GM18909 (cell line): ENCODE measurements around the gene UBE2V1.
A peak's percentile ranks its signal among the peaks of the same experiment; 100 is the strongest.
"Not testable (repeated sequence)": the region's sequence is repeated elsewhere in the genome, so short reads cannot be mapped to it uniquely, and the experiment has no call there.

Experiments used
- ATAC-seq: cut with Tn5 transposase; IDR thresholded peaks from one replicate; pipeline ENCODE4 v1.9.1; 2021; ENCODE audit warnings: mild to moderate bottlenecking; ENCODE audit not compliant: unreplicated experiment, poor library complexity

The UBE2V1 gene

GRCh38 chr20:50071039-50071888, 41.7 kb downstream of the UBE2V1 start:
- ATAC-seq: peak; percentile 85

GRCh38 chr20:50070361-50070760, 42.6 kb downstream of the UBE2V1 start:
- no peak for ATAC-seq

GRCh38 chr20:50068041-50068651, 44.8 kb downstream of the UBE2V1 start:
- no peak for ATAC-seq

- ATAC-seq: no peak
These were observed 45.5 kb downstream of the UBE2V1 start for GRCh38 chr20:50067461-50067860.

- no peak for ATAC-seq
These were observed 45.9 kb downstream of the UBE2V1 start for GRCh38 chr20:50067018-50067417.

GRCh38 chr20:50066161-50066834, 46.7 kb downstream of the UBE2V1 start:
- ATAC-seq: no peak

GRCh38 chr20:50065325-50065615, 47.7 kb downstream of the UBE2V1 start:
- no peak for ATAC-seq

GRCh38 chr20:50063763-50064162, 49.2 kb downstream of the UBE2V1 start:
- ATAC-seq: not testable (repeated sequence)

- ATAC-seq: no peak
These were observed 50.7 kb downstream of the UBE2V1 start for GRCh38 chr20:50062006-50062838.

- no peak for ATAC-seq
These were observed 51.6 kb downstream of the UBE2V1 start for GRCh38 chr20:50061151-50062005.

GRCh38 chr20:50058662-50059402, 54.1 kb downstream of the UBE2V1 start:
- ATAC-seq: no peak

GRCh38 chr20:50057714-50058053, 55.3 kb downstream of the UBE2V1 start:
- ATAC-seq: no peak

GRCh38 chr20:50056951-50057713, 55.8 kb downstream of the UBE2V1 start:
- no peak for ATAC-seq

- ATAC-seq: no peak
These were observed 56.5 kb downstream of the UBE2V1 start for GRCh38 chr20:50056408-50056926.

- no peak for ATAC-seq
These were observed 57.3 kb downstream of the UBE2V1 start for GRCh38 chr20:50055524-50056083.

- no peak for ATAC-seq
These were observed 58.1 kb downstream of the UBE2V1 start for GRCh38 chr20:50054626-50055511.

GRCh38 chr20:50054231-50054547, 58.8 kb downstream of the UBE2V1 start:
- no peak for ATAC-seq
